GM18909 (cell line): ENCODE results near the gene KIF1B.

Source experiments
- ATAC-seq: cut with Tn5 transposase; IDR thresholded peaks from one replicate; pipeline ENCODE4 v1.9.1; 2021; ENCODE audit warnings: mild to moderate bottlenecking; ENCODE audit not compliant: unreplicated experiment, poor library complexity

Gene KIF1B, protein sequence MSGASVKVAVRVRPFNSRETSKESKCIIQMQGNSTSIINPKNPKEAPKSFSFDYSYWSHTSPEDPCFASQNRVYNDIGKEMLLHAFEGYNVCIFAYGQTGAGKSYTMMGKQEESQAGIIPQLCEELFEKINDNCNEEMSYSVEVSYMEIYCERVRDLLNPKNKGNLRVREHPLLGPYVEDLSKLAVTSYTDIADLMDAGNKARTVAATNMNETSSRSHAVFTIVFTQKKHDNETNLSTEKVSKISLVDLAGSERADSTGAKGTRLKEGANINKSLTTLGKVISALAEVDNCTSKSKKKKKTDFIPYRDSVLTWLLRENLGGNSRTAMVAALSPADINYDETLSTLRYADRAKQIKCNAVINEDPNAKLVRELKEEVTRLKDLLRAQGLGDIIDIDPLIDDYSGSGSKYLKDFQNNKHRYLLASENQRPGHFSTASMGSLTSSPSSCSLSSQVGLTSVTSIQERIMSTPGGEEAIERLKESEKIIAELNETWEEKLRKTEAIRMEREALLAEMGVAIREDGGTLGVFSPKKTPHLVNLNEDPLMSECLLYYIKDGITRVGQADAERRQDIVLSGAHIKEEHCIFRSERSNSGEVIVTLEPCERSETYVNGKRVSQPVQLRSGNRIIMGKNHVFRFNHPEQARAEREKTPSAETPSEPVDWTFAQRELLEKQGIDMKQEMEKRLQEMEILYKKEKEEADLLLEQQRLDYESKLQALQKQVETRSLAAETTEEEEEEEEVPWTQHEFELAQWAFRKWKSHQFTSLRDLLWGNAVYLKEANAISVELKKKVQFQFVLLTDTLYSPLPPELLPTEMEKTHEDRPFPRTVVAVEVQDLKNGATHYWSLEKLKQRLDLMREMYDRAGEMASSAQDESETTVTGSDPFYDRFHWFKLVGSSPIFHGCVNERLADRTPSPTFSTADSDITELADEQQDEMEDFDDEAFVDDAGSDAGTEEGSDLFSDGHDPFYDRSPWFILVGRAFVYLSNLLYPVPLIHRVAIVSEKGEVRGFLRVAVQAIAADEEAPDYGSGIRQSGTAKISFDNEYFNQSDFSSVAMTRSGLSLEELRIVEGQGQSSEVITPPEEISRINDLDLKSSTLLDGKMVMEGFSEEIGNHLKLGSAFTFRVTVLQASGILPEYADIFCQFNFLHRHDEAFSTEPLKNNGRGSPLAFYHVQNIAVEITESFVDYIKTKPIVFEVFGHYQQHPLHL (N-terminal part only)

GRCh38 chr1:10209905-10210810 lies at the start of gene KIF1B:
Gene KIF1B (plus strand): TSS chr1:10210570. CDS start chr1:10232329, 21,759 bp downstream.
- peak; percentile 99 for ATAC-seq

GRCh38 chr1:10160907-10161490 lies 49.4 kb upstream of the KIF1B start:
- ATAC-seq: no peak

GRCh38 chr1:10161541-10162290 lies 48.7 kb upstream of the KIF1B start:
- no peak for ATAC-seq

- no peak for ATAC-seq
These were observed 41.4 kb upstream of the KIF1B start for GRCh38 chr1:10168912-10169514.

GRCh38 chr1:10170239-10170574 lies 40.2 kb upstream of the KIF1B start:
- ATAC-seq: no peak

- no peak for ATAC-seq
These were observed 39.1 kb upstream of the KIF1B start for GRCh38 chr1:10171105-10171767.

GRCh38 chr1:10171995-10172669 lies 38.2 kb upstream of the KIF1B start:
- ATAC-seq: no peak

- no peak for ATAC-seq
These were observed 36.8 kb upstream of the KIF1B start for GRCh38 chr1:10173582-10173981.

- ATAC-seq: no peak
These were observed 32.5 kb upstream of the KIF1B start for GRCh38 chr1:10177876-10178275.

DNA sequence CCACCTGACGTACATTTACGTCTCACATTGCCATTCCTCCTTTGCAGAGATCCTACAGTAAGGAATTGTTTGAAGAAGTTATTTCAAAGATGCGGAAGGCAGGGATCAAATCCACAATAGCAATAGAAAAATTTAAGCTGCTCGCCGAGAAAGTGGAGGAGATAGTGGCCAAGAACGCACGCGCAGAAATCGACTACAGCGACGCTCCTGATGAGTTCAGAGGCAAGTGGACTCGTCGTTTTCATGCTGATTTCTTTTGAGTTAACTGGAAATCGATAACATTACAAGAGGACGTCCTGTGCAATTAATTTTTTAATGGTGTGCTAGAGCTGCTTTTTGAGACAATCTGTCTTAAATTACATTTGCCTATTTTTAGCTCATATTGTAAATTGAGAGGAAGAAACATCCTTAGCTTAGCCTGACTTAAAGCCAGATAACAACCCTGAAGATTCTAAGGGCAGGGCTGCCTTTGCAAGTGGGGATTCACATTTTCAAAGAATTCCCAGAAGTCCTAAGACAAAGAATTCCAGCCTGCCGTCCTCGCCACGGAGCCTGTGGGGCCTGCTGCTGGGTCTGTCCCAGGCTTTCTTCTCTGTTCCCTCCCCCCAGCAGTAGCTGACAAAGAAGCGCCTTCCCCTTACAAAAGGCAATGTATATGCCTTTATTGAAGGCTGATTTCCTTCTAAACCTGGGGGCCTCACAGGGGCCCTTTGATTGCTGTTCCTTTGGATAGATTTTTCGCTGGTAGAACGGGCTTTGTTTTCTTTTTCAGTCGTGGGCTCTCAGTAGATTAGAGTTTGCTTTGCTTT lies 31.6 kb upstream of the KIF1B start:
- no peak for ATAC-seq

DNA sequence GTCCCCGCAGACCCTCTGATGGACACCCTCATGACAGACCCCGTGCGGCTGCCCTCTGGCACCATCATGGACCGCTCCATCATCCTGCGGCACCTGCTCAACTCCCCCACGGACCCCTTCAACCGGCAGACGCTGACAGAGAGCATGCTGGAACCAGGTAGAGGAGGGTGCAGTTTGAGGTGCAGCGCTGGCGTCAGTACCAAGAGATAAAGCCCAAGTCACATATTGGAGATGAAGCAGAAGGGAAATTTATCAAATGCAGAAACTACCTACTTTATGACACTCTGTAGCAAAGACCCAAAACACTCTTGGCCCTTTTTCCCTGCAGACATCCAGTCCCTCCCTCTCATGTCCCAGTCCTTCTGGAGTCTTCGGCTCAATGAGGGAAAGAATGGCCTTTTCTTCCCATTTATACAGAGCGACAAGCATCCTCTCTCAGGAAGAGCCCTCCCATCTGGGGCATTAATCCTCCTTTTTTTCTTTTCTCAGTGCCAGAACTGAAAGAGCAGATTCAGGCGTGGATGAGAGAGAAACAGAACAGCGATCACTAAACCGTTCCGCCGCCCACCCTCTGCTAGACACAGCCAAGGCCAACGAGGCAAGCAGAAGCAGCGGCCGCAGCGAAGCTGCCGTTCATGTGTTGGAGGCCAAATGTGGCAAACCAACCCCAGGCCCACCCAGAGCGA lies 30.8 kb upstream of the KIF1B start:
- ATAC-seq: no peak

DNA sequence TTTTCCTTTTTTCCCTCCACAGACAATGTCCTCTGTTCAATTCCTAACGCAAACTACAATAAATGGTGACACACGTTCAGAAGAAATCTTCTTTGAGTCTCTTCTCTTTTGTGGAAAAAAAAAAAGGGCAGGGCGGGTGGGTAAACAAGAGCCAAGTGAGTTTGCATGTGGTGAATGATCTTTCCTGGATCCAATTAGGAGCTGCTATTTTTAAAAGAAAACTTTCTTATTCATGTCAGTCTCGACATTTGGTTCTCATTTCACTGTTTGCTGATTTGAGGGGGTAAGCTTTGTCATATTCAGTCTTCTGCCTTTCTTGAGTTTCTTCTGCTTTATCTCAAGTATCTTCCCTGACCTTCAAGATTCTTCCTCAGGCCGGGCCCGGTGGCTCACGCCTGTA lies 29.2 kb upstream of the KIF1B start:
- no peak for ATAC-seq

- ATAC-seq: no peak
These were observed 24.6 kb upstream of the KIF1B start for GRCh38 chr1:10185759-10186158.

DNA sequence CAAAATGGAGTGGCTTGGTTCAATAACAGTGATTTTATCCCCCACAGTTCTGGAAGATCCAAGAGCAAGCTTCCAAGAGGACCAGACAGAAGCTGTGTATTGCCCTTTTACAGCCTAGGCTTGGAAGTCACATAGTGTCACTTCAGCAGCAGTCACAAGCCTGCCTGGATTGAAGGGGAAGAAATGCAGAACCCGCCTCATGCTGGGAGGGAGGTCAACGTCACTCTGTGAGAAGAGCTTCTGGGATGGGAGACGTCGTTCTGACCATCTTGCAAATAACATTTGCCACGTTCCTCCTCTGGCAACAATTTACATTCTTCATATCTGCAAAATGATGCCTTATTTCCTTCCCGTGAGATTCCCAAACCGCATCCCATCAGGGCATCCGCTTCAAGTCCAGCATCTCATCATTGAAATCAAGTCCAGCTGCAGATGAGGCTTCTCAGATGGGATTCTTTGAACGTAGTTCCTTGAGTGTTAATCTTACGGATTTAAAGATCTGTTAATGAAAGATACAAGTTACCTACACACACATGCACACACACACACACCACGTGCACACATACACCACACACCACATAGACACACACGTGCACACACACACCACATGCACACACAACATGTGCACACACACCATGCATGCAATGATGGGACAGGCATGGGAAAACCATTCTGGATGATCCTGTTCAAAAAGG lies 23.9 kb upstream of the KIF1B start:
- no peak for ATAC-seq

GRCh38 chr1:10187026-10187334 lies 23.4 kb upstream of the KIF1B start:
- no peak for ATAC-seq
